ENCODE measurements around the gene MYL4.

MYL4 gene

GRCh38 chr17:47235506-47235905, 26.4 kb downstream of the MYL4 start:
- no peak for DNase-seq
- H3K9me3 ChIP-seq = no peaks in the 10 kb centered on the region
- TF ChIP-seq CTCF (IDR thresholded peaks at IDR 0.05) = no peak
- no peaks in the 10 kb centered on the region for H3K36me3 ChIP-seq
- peaks cover 6 to 20% (median 17%) of the 10 kb centered on the region in 4 donors for H3K4me1 ChIP-seq
- H3K4me3 ChIP-seq = no peak overlapping the region
- intact Hi-C loops (cut with DNase I; ENCODE audit: low total_unique reads) = no loop called here
- no peak overlapping the region for H3K27ac ChIP-seq
- H3K27me3 ChIP-seq = no peaks in the 10 kb centered on the region

- Histone ChIP-seq H3K27me3 (no peaks in the 10 kb centered on the region), H3K27ac (no peak overlapping the region), H3K9me3 (no peaks in the 10 kb centered on the region), H3K36me3 (no peaks in the 10 kb centered on the region), H3K4me1 (peaks cover 6 to 20% (median 16%) of the 10 kb centered on the region in 4 donors), H3K4me3 (no peak overlapping the region)
- no peak for DNase-seq
- intact Hi-C loops (cut with DNase I; ENCODE audit: low total_unique reads) = no loop called here
- no peak for TF ChIP-seq CTCF (IDR thresholded peaks at IDR 0.05)
Observed at GRCh38 chr17:47235923-47236322, 26.8 kb downstream of the MYL4 start.

GRCh38 chr17:47237841-47238240, 28.7 kb downstream of the MYL4 start:
- TF ChIP-seq CTCF (IDR thresholded peaks at IDR 0.05) = no peak

GRCh38 chr17:47238321-47239010, 29.3 kb downstream of the MYL4 start:
- H3K36me3 ChIP-seq = no peaks in the 10 kb centered on the region
- H3K4me3 ChIP-seq = no peak overlapping the region
- TF ChIP-seq CTCF (IDR thresholded peaks at IDR 0.05) = no peak
- peaks cover 6 to 21% (median 16%) of the 10 kb centered on the region in 4 donors for H3K4me1 ChIP-seq
- no peak for DNase-seq
- H3K27ac ChIP-seq = peak overlapping the region; percentile 77 to 87
- no peaks in the 10 kb centered on the region for H3K27me3 ChIP-seq
- intact Hi-C loops (cut with DNase I; ENCODE audit: low total_unique reads) = no loop called here
- H3K9me3 ChIP-seq = no peaks in the 10 kb centered on the region

More at GRCh38 chr17:47237841-47238240, 28.7 kb downstream of the MYL4 start:
- Histone ChIP-seq H3K27ac (no peak overlapping the region), H3K9me3 (no peaks in the 10 kb centered on the region), H3K36me3 (no peaks in the 10 kb centered on the region), H3K4me3 (no peak overlapping the region), H3K27me3 (no peaks in the 10 kb centered on the region), H3K4me1 (peaks cover 6 to 21% (median 16%) of the 10 kb centered on the region in 4 donors)
- intact Hi-C loops (cut with DNase I; ENCODE audit: low total_unique reads) = no loop called here
- DNase-seq = no peak

- peak overlapping the region; percentile 77 to 87 for H3K27ac ChIP-seq
- no peaks in the 10 kb centered on the region for H3K9me3 ChIP-seq
- H3K4me1 ChIP-seq = peaks cover 6 to 21% (median 16%) of the 10 kb centered on the region in 4 donors
- no peaks in the 10 kb centered on the region for H3K36me3 ChIP-seq
- H3K27me3 ChIP-seq = no peaks in the 10 kb centered on the region
- intact Hi-C loops (cut with DNase I; ENCODE audit: low total_unique reads) = no loop called here
- no peak overlapping the region for H3K4me3 ChIP-seq
- DNase-seq = no peak
- no peak for TF ChIP-seq CTCF (IDR thresholded peaks at IDR 0.05)
Observed at GRCh38 chr17:47239619-47239966, 30.4 kb downstream of the MYL4 start.

All from tibial artery (tissue), 4 donors.